Lung (tissue), 12 donors: ENCODE measurements around the gene ADD2. TPM values are rescaled to one million over a fixed set of nuclear protein-coding genes. Genes with fewer than 3 reads are reported as not detected.

Experiments used
- ATAC-seq: fragments of 200-7000 bp; cut with Tn5 transposase; one replicate; pipeline ENCODE4 v1.9.1; 2020; ENCODE audit warnings: moderate number of reproducible peaks; ENCODE audit not compliant: insufficient read depth, low FRiP score
- DNase-seq, 3 donors: peaks; one replicate each; pipeline ENCODE4 v3.0.0-alpha.2; 2013 to 2017
- H3K27ac ChIP-seq, 2 donors: one replicate each; pipeline ENCODE4 v1.5.1; 2013; ENCODE audit warnings: mild to moderate bottlenecking in 2 of 2, moderate library complexity in 2 of 2, control low read depth in 1 of 2, inconsistent platforms in 1 of 2, low read depth in 1 of 2, low read length in 1 of 2
- H3K27me3 ChIP-seq, 3 donors: one replicate each; pipeline ENCODE4 v1.5.1; 2013; ENCODE audit warnings: low read length in 2 of 3; ENCODE audit not compliant: control insufficient read depth in 3 of 3, insufficient read depth in 3 of 3
- H3K36me3 ChIP-seq, 4 donors: one replicate each; pipeline ENCODE4 v1.5.1; 2013; ENCODE audit warnings: low read length in 4 of 4, mild to moderate bottlenecking in 1 of 4, moderate library complexity in 1 of 4; ENCODE audit not compliant: control insufficient read depth in 4 of 4, insufficient read depth in 4 of 4
- H3K4me1 ChIP-seq, 5 donors: one replicate each; pipeline ENCODE4 v1.5.1; 2013; ENCODE audit warnings: low read length in 5 of 5, mild to moderate bottlenecking in 2 of 5, moderate library complexity in 1 of 5; ENCODE audit not compliant: control insufficient read depth in 5 of 5, insufficient read depth in 5 of 5
- H3K4me3 ChIP-seq: one replicate; pipeline ENCODE4 v1.5.1; 2013; ENCODE audit warnings: mild to moderate bottlenecking, control low read depth, moderate library complexity
- H3K9ac ChIP-seq, 2 donors: one replicate each; pipeline ENCODE4 v1.5.1; 2013; ENCODE audit warnings: low read length in 2 of 2, control low read depth in 1 of 2; ENCODE audit not compliant: insufficient read depth in 1 of 2
- H3K9me3 ChIP-seq, 4 donors: one replicate each; pipeline ENCODE4 v1.5.1; 2013; ENCODE audit warnings: low read length in 3 of 4, mild to moderate bottlenecking in 1 of 4, moderate library complexity in 1 of 4; ENCODE audit not compliant: control insufficient read depth in 4 of 4, insufficient read depth in 3 of 4
- CTCF ChIP-seq: IDR thresholded peaks from 2 replicates; pipeline ENCODE4 v1.5.1; 2012; ENCODE audit warnings: mild to moderate bottlenecking; ENCODE audit errors: control extremely low read depth, extremely low read depth
- WGBS, 2 donors: extraction: QIAGEN DNeasy Blood & Tissue Kit; methylation state at CpG; one replicate each; pipeline ENCODE4 v1.1.7; 2013; 5-methylcytosine and 5-hydroxymethylcytosine counted together
- polyA plus RNA-seq, 2 donors: library from polyadenylated mRNA; stranded (reverse); fragments of 200-250 nt; gene quantifications; one replicate each; pipeline ENCODE4 v1.2.1, GENCODE V29; 2013
- total RNA-seq, 2 donors: library from RNA; depleted of rRNA in 1 of 2; stranded (reverse); fragments of >200 nt in 1 of 2; gene quantifications; one replicate each; pipeline ENCODE4 v1.2.1, GENCODE V29; 2014 to 2021
- donor health status: control.
- donor health status: control.
- donor health status: Bipolar disorder and iron deficiency.
- donor health status: healthy.
- donor health status: DM: yes; HTN: yes; CAD: no.

Gene ADD2
- total and polyA plus RNA-seq, 4 donors = 0.35 to 5.9 (median 1.8) TPM

- Histone ChIP-seq H3K9me3 (peaks cover 0 to 2% (median 0%) of the 10 kb centered on the region in 4 donors), H3K4me1 (peaks cover 0 to 6% (median under 1%) of the 10 kb centered on the region in 5 donors), H3K36me3 (no peaks in the 10 kb centered on the region), H3K9ac (no peak overlapping the region), H3K27ac (no peak overlapping the region), H3K4me3 (no peak overlapping the region), H3K27me3 (peaks cover 0 to 13% (median 8%) of the 10 kb centered on the region in 3 donors)
- ATAC-seq (no peak), DNase-seq (no peak)
- no peak for TF ChIP-seq CTCF
- 61 to 65% methylated on average over 2 of the region's 2 CpGs for WGBS, 2 donors
Measured at GRCh38 chr2:70772486-70773155, 4.6 kb upstream of the ADD2 start.

- no peak for ATAC-seq
- no peak for DNase-seq
- Histone ChIP-seq H3K27ac (no peak overlapping the region), H3K4me1 (peaks cover 5 to 10% (median 7%) of the 10 kb centered on the region in 5 donors), H3K9ac (no peak overlapping the region), H3K9me3 (peaks cover 0 to 2% (median 0%) of the 10 kb centered on the region in 4 donors), H3K36me3 (no peaks in the 10 kb centered on the region), H3K27me3 (peaks cover 0 to 19% (median 15%) of the 10 kb centered on the region in 3 donors), H3K4me3 (no peak overlapping the region)
- 84 to 90% methylated on average over 2 of the region's 2 CpGs for WGBS, 2 donors
- no peak for TF ChIP-seq CTCF
Measured at GRCh38 chr2:70771446-70771845, 3.4 kb upstream of the ADD2 start.

GRCh38 chr2:70769450-70769849, 1.4 kb upstream of the ADD2 start:
- Histone ChIP-seq H3K9me3 (peaks cover 0 to 2% (median 0%) of the 10 kb centered on the region in 4 donors), H3K27me3 (peaks cover 0 to 28% (median 19%) of the 10 kb centered on the region in 3 donors), H3K27ac (no peak overlapping the region), H3K4me3 (no peak overlapping the region), H3K9ac (no peak overlapping the region), H3K36me3 (no peaks in the 10 kb centered on the region), H3K4me1 (peaks cover 5 to 12% (median 8%) of the 10 kb centered on the region in 5 donors)
- no peak for ATAC-seq
- no peak for TF ChIP-seq CTCF
- WGBS, 2 donors = 64 to 68% methylated on average over 2 of the region's 2 CpGs
- no peak for DNase-seq
